K562 (cell line): ENCODE data around the gene FBXO10. TPM values are rescaled to one million over a fixed set of nuclear protein-coding genes. Genes with fewer than 3 reads are reported as not detected.

Experiments
- CBX8 ChIP-seq: fragments of 200-600 bp; sonication (generic); IDR thresholded peaks from 2 replicates; pipeline ENCODE4 v1.6.1; 2012; ENCODE audit warnings: borderline replicate concordance, mixed run types, low read depth, mild to moderate bottlenecking, moderate library complexity, mixed read lengths, low read length, control low read depth, inconsistent platforms; ENCODE audit not compliant: poor library complexity, severe bottlenecking; ENCODE audit errors: extremely low read depth
- CHD1 ChIP-seq: fragments of 200-600 bp; sonication (generic); IDR thresholded peaks from one replicate; pipeline ENCODE4 v1.6.1; 2012; ENCODE audit warnings: mild to moderate bottlenecking, moderate library complexity, low read length, inconsistent platforms
- CREB1 ChIP-seq, 2 experiments: sonication (generic) in 1 of 2; formaldehyde crosslinking in 1 of 2; IDR thresholded peaks; 2 replicates each; pipeline versions ENCODE4 v1.6.1 to v1.8.0; 2012 to 2022; ENCODE audit warnings: inconsistent platforms in 1 of 2, mild to moderate bottlenecking in 1 of 2, missing genetic modification reagents in 1 of 2, moderate library complexity in 1 of 2
- EP400 ChIP-seq: fragments of 450-650 bp; IDR thresholded peaks from 2 replicates; pipeline ENCODE4 v1.6.1; 2017; ENCODE audit warnings: antibody characterized with exemption, mild to moderate bottlenecking, moderate library complexity
- JUNB ChIP-seq: fragments of 450-650 bp; formaldehyde crosslinking; conservative IDR thresholded peaks from 2 replicates; pipeline ENCODE4 v1.4.0; 2020; ENCODE audit warnings: mild to moderate bottlenecking
- PHF8 ChIP-seq: fragments of 200-600 bp; sonication (generic); IDR thresholded peaks from 2 replicates; pipeline ENCODE4 v1.6.1; 2012; ENCODE audit warnings: mixed run types, mild to moderate bottlenecking, inconsistent platforms, low read length, moderate library complexity, borderline replicate concordance
- TAF1 ChIP-seq: IDR thresholded peaks from 2 replicates; pipeline ENCODE4 v1.6.1; 2011; ENCODE audit warnings: mild to moderate bottlenecking, low read length, moderate library complexity; ENCODE audit not compliant: insufficient read depth, control insufficient read depth, severe bottlenecking; ENCODE audit errors: extremely low read depth
- ZNF174 ChIP-seq: fragments of 250-450 bp; sonication (Bioruptor Pico); IDR thresholded peaks from 2 replicates; pipeline ENCODE4 v1.4.0; 2020; ENCODE audit warnings: mild to moderate bottlenecking
- polyA plus RNA-seq, 8 experiments: library from polyadenylated mRNA; depleted of rRNA in 4 of 8; stranded (reverse) in 5 of 8; unstranded in 3 of 8; fragments of >200 nt; fragmentation: Nextera tagmentation in 2 of 8; fragmentation: Illumina TruSeq in 1 of 8; extraction: Ambion mirVana in 2 of 8; extraction: Trizol in 1 of 8; gene quantifications; 2 replicates each; pipeline versions ENCODE4 v1.2.1 to v1.2.3, GENCODE V29; 2011 to 2014; ENCODE audit warnings: inconsistent platforms in 1 of 8, missing spikeins in 1 of 8
- total RNA-seq, 7 experiments: library from RNA; depleted of rRNA in 6 of 7; stranded (reverse); fragments of >200 nt in 6 of 7; fragmentation: Illumina TruSeq in 2 of 7; extraction: Trizol in 2 of 7; gene quantifications; 2 replicates each; pipeline versions ENCODE4 v1.2.1 to v1.2.3, GENCODE V29; 2011 to 2021; ENCODE audit warnings: low replicate concordance in 1 of 7
- TF ChIP-seq, protein P1 (sequence below): fragments of 450-650 bp; IDR thresholded peaks from 2 replicates; pipeline ENCODE4 v1.6.1; 2017; ENCODE audit warnings: antibody characterized with exemption, mild to moderate bottlenecking
- TF ChIP-seq, protein P2 (sequence below): fragments of 250-450 bp; sonication (Bioruptor Pico); IDR thresholded peaks from 2 replicates; pipeline ENCODE4 v1.9.0; 2021; ENCODE audit warnings: mild to moderate bottlenecking, inconsistent platforms
- TF ChIP-seq, protein P3 (sequence below): sonication (generic); formaldehyde crosslinking; IDR thresholded peaks from 2 replicates; pipeline ENCODE4 v1.8.0; 2022; ENCODE audit warnings: mild to moderate bottlenecking, missing genetic modification reagents
- TF ChIP-seq, protein P4 (sequence below): fragments of 450-650 bp; IDR thresholded peaks from 2 replicates; pipeline ENCODE4 v1.6.1; 2014; ENCODE audit warnings: low read depth, mild to moderate bottlenecking, moderate library complexity, borderline replicate concordance

The FBXO10 gene
- total and polyA plus RNA-seq, 9 of the 15 experiments (the other 6 are each of a cell fraction or from before 2014, with no cell fraction given), result 0.84 to 9.9 (median 6.0) TPM

DNA sequence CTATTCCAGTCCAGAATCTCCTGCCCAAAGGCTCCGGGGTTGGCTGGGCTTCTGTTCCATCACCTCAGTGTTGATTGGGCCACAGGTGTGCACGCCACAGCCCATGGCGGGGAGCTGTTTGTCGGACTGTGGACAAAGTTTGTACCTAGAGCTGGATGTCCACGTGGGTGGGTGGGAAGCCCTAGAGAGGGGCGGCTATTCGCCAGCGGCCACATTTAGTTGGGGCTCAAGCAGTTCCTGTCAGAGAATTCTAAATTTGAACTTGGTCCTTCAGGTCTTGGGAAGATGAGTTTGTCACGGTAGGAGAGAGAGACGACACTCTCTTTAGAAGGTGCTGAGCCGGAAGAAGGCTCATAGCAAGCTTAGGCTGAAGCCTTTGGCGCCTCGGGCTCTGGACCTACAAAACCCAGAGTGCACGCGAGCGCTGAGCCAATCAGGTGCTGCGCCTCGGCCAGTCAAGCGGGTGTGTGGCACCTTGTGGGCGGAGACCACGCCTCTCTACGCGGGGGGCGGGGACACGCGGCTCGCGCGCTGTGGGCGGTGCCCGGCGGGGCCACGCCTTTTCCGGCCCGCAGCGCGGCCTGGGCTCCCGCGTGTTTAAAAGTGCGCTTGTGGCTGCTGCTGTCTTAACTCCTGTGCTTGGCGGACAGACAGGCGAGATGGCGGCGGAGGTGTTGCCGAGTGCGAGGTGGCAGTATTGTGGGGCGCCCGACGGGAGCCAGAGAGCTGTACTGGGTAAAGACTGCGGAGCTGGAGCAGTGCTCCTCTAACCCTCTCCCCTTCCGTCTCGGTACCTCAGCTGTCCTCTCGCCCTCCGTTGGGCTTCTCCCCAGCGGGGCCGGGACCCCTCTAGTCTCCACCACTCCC is 90.6 kb downstream of the FBXO10 start, which contains the start of gene POLR1E (continued):
- TF ChIP-seq CBX8 (no peak), JUNB (CRISPR knock-in tag) (no peak), CREB1 (IDR thresholded peaks at IDR 0.05) (peak; percentile 81), CREB1 (CRISPR knock-in tag; IDR thresholded peaks at IDR 0.05) (peak; percentile 84), PHF8 (peak; percentile 95), ZNF174 (no peak), TAF1 (peak; percentile 84), EP400 (peak; percentile 92), CHD1 (no peak)
- TF ChIP-seq, protein P1, sequence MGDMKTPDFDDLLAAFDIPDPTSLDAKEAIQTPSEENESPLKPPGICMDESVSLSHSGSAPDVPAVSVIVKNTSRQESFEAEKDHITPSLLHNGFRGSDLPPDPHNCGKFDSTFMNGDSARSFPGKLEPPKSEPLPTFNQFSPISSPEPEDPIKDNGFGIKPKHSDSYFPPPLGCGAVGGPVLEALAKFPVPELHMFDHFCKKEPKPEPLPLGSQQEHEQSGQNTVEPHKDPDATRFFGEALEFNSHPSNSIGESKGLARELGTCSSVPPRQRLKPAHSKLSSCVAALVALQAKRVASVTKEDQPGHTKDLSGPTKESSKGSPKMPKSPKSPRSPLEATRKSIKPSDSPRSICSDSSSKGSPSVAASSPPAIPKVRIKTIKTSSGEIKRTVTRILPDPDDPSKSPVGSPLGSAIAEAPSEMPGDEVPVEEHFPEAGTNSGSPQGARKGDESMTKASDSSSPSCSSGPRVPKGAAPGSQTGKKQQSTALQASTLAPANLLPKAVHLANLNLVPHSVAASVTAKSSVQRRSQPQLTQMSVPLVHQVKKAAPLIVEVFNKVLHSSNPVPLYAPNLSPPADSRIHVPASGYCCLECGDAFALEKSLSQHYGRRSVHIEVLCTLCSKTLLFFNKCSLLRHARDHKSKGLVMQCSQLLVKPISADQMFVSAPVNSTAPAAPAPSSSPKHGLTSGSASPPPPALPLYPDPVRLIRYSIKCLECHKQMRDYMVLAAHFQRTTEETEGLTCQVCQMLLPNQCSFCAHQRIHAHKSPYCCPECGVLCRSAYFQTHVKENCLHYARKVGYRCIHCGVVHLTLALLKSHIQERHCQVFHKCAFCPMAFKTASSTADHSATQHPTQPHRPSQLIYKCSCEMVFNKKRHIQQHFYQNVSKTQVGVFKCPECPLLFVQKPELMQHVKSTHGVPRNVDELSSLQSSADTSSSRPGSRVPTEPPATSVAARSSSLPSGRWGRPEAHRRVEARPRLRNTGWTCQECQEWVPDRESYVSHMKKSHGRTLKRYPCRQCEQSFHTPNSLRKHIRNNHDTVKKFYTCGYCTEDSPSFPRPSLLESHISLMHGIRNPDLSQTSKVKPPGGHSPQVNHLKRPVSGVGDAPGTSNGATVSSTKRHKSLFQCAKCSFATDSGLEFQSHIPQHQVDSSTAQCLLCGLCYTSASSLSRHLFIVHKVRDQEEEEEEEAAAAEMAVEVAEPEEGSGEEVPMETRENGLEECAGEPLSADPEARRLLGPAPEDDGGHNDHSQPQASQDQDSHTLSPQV, result 0 out of 2 replicates have a peak, but pooled peaks have one; percentile 65
- TF ChIP-seq, protein P2, sequence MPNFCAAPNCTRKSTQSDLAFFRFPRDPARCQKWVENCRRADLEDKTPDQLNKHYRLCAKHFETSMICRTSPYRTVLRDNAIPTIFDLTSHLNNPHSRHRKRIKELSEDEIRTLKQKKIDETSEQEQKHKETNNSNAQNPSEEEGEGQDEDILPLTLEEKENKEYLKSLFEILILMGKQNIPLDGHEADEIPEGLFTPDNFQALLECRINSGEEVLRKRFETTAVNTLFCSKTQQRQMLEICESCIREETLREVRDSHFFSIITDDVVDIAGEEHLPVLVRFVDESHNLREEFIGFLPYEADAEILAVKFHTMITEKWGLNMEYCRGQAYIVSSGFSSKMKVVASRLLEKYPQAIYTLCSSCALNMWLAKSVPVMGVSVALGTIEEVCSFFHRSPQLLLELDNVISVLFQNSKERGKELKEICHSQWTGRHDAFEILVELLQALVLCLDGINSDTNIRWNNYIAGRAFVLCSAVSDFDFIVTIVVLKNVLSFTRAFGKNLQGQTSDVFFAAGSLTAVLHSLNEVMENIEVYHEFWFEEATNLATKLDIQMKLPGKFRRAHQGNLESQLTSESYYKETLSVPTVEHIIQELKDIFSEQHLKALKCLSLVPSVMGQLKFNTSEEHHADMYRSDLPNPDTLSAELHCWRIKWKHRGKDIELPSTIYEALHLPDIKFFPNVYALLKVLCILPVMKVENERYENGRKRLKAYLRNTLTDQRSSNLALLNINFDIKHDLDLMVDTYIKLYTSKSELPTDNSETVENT (CRISPR knock-in tag), result peak; percentile 67; the same call in 1 of the 2 replicates
- TF ChIP-seq, protein P3, sequence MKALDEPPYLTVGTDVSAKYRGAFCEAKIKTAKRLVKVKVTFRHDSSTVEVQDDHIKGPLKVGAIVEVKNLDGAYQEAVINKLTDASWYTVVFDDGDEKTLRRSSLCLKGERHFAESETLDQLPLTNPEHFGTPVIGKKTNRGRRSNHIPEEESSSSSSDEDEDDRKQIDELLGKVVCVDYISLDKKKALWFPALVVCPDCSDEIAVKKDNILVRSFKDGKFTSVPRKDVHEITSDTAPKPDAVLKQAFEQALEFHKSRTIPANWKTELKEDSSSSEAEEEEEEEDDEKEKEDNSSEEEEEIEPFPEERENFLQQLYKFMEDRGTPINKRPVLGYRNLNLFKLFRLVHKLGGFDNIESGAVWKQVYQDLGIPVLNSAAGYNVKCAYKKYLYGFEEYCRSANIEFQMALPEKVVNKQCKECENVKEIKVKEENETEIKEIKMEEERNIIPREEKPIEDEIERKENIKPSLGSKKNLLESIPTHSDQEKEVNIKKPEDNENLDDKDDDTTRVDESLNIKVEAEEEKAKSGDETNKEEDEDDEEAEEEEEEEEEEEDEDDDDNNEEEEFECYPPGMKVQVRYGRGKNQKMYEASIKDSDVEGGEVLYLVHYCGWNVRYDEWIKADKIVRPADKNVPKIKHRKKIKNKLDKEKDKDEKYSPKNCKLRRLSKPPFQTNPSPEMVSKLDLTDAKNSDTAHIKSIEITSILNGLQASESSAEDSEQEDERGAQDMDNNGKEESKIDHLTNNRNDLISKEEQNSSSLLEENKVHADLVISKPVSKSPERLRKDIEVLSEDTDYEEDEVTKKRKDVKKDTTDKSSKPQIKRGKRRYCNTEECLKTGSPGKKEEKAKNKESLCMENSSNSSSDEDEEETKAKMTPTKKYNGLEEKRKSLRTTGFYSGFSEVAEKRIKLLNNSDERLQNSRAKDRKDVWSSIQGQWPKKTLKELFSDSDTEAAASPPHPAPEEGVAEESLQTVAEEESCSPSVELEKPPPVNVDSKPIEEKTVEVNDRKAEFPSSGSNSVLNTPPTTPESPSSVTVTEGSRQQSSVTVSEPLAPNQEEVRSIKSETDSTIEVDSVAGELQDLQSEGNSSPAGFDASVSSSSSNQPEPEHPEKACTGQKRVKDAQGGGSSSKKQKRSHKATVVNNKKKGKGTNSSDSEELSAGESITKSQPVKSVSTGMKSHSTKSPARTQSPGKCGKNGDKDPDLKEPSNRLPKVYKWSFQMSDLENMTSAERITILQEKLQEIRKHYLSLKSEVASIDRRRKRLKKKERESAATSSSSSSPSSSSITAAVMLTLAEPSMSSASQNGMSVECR, result peak; percentile 63
- TF ChIP-seq, protein P4, sequence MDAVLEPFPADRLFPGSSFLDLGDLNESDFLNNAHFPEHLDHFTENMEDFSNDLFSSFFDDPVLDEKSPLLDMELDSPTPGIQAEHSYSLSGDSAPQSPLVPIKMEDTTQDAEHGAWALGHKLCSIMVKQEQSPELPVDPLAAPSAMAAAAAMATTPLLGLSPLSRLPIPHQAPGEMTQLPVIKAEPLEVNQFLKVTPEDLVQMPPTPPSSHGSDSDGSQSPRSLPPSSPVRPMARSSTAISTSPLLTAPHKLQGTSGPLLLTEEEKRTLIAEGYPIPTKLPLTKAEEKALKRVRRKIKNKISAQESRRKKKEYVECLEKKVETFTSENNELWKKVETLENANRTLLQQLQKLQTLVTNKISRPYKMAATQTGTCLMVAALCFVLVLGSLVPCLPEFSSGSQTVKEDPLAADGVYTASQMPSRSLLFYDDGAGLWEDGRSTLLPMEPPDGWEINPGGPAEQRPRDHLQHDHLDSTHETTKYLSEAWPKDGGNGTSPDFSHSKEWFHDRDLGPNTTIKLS, result peak; percentile 66
